ENCODE results near the gene ETF1. TPM values are rescaled to one million over a fixed set of nuclear protein-coding genes. Genes with fewer than 3 reads are reported as not detected.
"Not testable (repeated sequence)": the region's sequence is repeated elsewhere in the genome, so short reads cannot be mapped to it uniquely, and the experiment has no call there.

Gene ETF1
- total RNA-seq, 1 donor from 2014 or later = 205 TPM

GRCh38 chr5:138533973-138534941, 8.8 kb downstream of the ETF1 start:
- intact Hi-C loops (cut with micrococcal nuclease) = no loop called here
- Mint-ChIP-seq H3K36me3 (ENCODE audit: low read depth) (peaks cover 61% of the 10 kb centered on the region), H3K9me3 (no peaks in the 10 kb centered on the region), H3K4me1 (peaks cover 41% of the 10 kb centered on the region), H3K27ac (no peak overlapping the region), H3K4me3 (no peak overlapping the region), H3K27me3 (no peaks in the 10 kb centered on the region)
- DNase-seq = no peak

- Mint-ChIP-seq H3K27me3 (no peaks in the 10 kb centered on the region), H3K4me1 (peaks cover 28% of the 10 kb centered on the region), H3K9me3 (no peaks in the 10 kb centered on the region), H3K4me3 (no peak overlapping the region), H3K36me3 (ENCODE audit: low read depth) (peaks cover 54% of the 10 kb centered on the region), H3K27ac (no peak overlapping the region)
- no peak for DNase-seq
- intact Hi-C loops (cut with micrococcal nuclease) = no loop called here
These were observed 13.2 kb downstream of the ETF1 start for GRCh38 chr5:138529812-138530211.

- intact Hi-C loops (cut with micrococcal nuclease) = no loop called here
- peaks cover 47% of the 10 kb centered on the region for H3K36me3 Mint-ChIP-seq (ENCODE audit: low read depth)
- DNase-seq = no peak
- H3K4me3 Mint-ChIP-seq = no peak overlapping the region
- peaks cover 25% of the 10 kb centered on the region for H3K4me1 Mint-ChIP-seq
- no peaks in the 10 kb centered on the region for H3K9me3 Mint-ChIP-seq
- H3K27me3 Mint-ChIP-seq = no peaks in the 10 kb centered on the region
- H3K27ac Mint-ChIP-seq = no peak overlapping the region
These were observed 14.1 kb downstream of the ETF1 start for GRCh38 chr5:138528744-138529469.

- DNase-seq = no peak
- Mint-ChIP-seq H3K4me1 (peaks cover 22% of the 10 kb centered on the region), H3K27ac (no peak overlapping the region), H3K27me3 (no peaks in the 10 kb centered on the region), H3K4me3 (no peak overlapping the region), H3K36me3 (ENCODE audit: low read depth) (peaks cover 45% of the 10 kb centered on the region), H3K9me3 (no peaks in the 10 kb centered on the region)
- intact Hi-C loops (cut with micrococcal nuclease) = no loop called here
These were observed 14.8 kb downstream of the ETF1 start for GRCh38 chr5:138528208-138528607.

GRCh38 chr5:138527170-138527569, 15.9 kb downstream of the ETF1 start:
- peaks cover 19% of the 10 kb centered on the region for H3K4me1 Mint-ChIP-seq
- no peaks in the 10 kb centered on the region for H3K9me3 Mint-ChIP-seq
- H3K27me3 Mint-ChIP-seq = no peaks in the 10 kb centered on the region
- intact Hi-C loops (cut with micrococcal nuclease) = no loop called here
- no peak overlapping the region for H3K27ac Mint-ChIP-seq
- DNase-seq = no peak
- peaks cover 41% of the 10 kb centered on the region for H3K36me3 Mint-ChIP-seq (ENCODE audit: low read depth)
- no peak overlapping the region for H3K4me3 Mint-ChIP-seq

- intact Hi-C loops (cut with micrococcal nuclease) = no loop called here
- Mint-ChIP-seq H3K4me3 (no peak overlapping the region), H3K9me3 (no peaks in the 10 kb centered on the region), H3K4me1 (peaks cover 23% of the 10 kb centered on the region), H3K27me3 (no peaks in the 10 kb centered on the region), H3K36me3 (ENCODE audit: low read depth) (peaks cover 32% of the 10 kb centered on the region), H3K27ac (no peak overlapping the region)
- DNase-seq = no peak
These were observed 19.6 kb downstream of the ETF1 start for GRCh38 chr5:138523406-138523805.

- Mint-ChIP-seq H3K36me3 (ENCODE audit: low read depth) (peaks cover 40% of the 10 kb centered on the region), H3K27me3 (no peaks in the 10 kb centered on the region), H3K27ac (no peak overlapping the region), H3K4me1 (peaks cover 19% of the 10 kb centered on the region), H3K4me3 (no peak overlapping the region), H3K9me3 (no peaks in the 10 kb centered on the region)
- no peak for DNase-seq
- intact Hi-C loops (cut with micrococcal nuclease) = no loop called here
These were observed 22.1 kb downstream of the ETF1 start for GRCh38 chr5:138520971-138521370.

GRCh38 chr5:138517437-138517836, 25.6 kb downstream of the ETF1 start:
- Mint-ChIP-seq H3K36me3 (ENCODE audit: low read depth) (peaks cover 61% of the 10 kb centered on the region), H3K27me3 (no peaks in the 10 kb centered on the region), H3K9me3 (no peaks in the 10 kb centered on the region), H3K4me3 (no peak overlapping the region), H3K27ac (no peak overlapping the region), H3K4me1 (peaks cover 16% of the 10 kb centered on the region)
- intact Hi-C loops (cut with micrococcal nuclease) = no loop called here
- DNase-seq = no peak

GRCh38 chr5:138515556-138516245, 27.3 kb downstream of the ETF1 start:
- peaks cover 68% of the 10 kb centered on the region for H3K36me3 Mint-ChIP-seq (ENCODE audit: low read depth)
- H3K9me3 Mint-ChIP-seq = no peaks in the 10 kb centered on the region
- no peaks in the 10 kb centered on the region for H3K27me3 Mint-ChIP-seq
- H3K27ac Mint-ChIP-seq = no peak overlapping the region
- no peak overlapping the region for H3K4me3 Mint-ChIP-seq
- peaks cover 11% of the 10 kb centered on the region for H3K4me1 Mint-ChIP-seq
- DNase-seq = no peak
- intact Hi-C loops (cut with micrococcal nuclease) = no loop called here

GRCh38 chr5:138514021-138514420, 29.0 kb downstream of the ETF1 start:
- Mint-ChIP-seq H3K27me3 (no peaks in the 10 kb centered on the region), H3K4me1 (peaks cover 6% of the 10 kb centered on the region), H3K36me3 (ENCODE audit: low read depth) (peaks cover 73% of the 10 kb centered on the region), H3K4me3 (no peak overlapping the region), H3K27ac (no peak overlapping the region), H3K9me3 (no peaks in the 10 kb centered on the region)
- no peak for DNase-seq
- intact Hi-C loops (cut with micrococcal nuclease) = no loop called here

GRCh38 chr5:138508958-138509357, 34.1 kb downstream of the ETF1 start:
- Mint-ChIP-seq H3K27ac (no peak overlapping the region), H3K36me3 (ENCODE audit: low read depth) (peaks cover 55% of the 10 kb centered on the region)
- intact Hi-C loops (cut with micrococcal nuclease) = no loop called here

GRCh38 chr5:138507485-138507884, 35.6 kb downstream of the ETF1 start:
- H3K9me3 Mint-ChIP-seq; DNase-seq; H3K27ac Mint-ChIP-seq; intact Hi-C loops (cut with micrococcal nuclease); H3K4me3 Mint-ChIP-seq; H3K27me3 Mint-ChIP-seq; H3K4me1 Mint-ChIP-seq: not testable (repeated sequence)
- H3K36me3 Mint-ChIP-seq (ENCODE audit: low read depth) = peaks cover 41% of the 10 kb centered on the region

More at GRCh38 chr5:138508958-138509357, 34.1 kb downstream of the ETF1 start:
- Mint-ChIP-seq H3K9me3 (no peaks in the 10 kb centered on the region), H3K27me3 (no peaks in the 10 kb centered on the region), H3K4me3 (no peak overlapping the region), H3K4me1 (no peaks in the 10 kb centered on the region)
- DNase-seq = no peak

GRCh38 chr5:138506370-138507306, 36.4 kb downstream of the ETF1 start:
- no peaks in the 10 kb centered on the region for H3K27me3 Mint-ChIP-seq
- intact Hi-C loops (cut with micrococcal nuclease) = no loop called here
- H3K4me3 Mint-ChIP-seq = no peak overlapping the region
- H3K36me3 Mint-ChIP-seq (ENCODE audit: low read depth) = peaks cover 35% of the 10 kb centered on the region
- H3K9me3 Mint-ChIP-seq = no peaks in the 10 kb centered on the region
- no peak for DNase-seq
- no peaks in the 10 kb centered on the region for H3K4me1 Mint-ChIP-seq
- H3K27ac Mint-ChIP-seq = no peak overlapping the region

Data from activated CD4-positive, alpha-beta T cell treated with anti-CD3 and anti-CD28 coated beads, Interleukin-2, amount 10 ng/mL, durations not matched to agents 24 days and 14 days (primary cell).